Anterior cingulate cortex (tissue), 58 donors: ENCODE measurements around the gene SHLD1.
A peak's percentile ranks its signal among the peaks of the same experiment; 100 is the strongest.

Source experiments
- DNase-seq, 58 donors: peaks; one replicate each; lab custom pipeline; 2025; lab: John Stamatoyannopoulos, UW

Gene SHLD1

GRCh38 chr20:5884465-5885335 is 134.5 kb downstream of the SHLD1 start:
- DNase-seq, result no peak

GRCh38 chr20:5885866-5886265 is 135.7 kb downstream of the SHLD1 start:
- DNase-seq, result no peak

GRCh38 chr20:5886788-5887187 is 136.6 kb downstream of the SHLD1 start:
- no peak for DNase-seq

- DNase-seq, result no peak
These were observed 137.2 kb downstream of the SHLD1 start for GRCh38 chr20:5887386-5887785.

GRCh38 chr20:5888041-5888440 is 137.8 kb downstream of the SHLD1 start:
- no peak for DNase-seq

- no peak for DNase-seq
These were observed 140.7 kb downstream of the SHLD1 start for GRCh38 chr20:5890773-5891441.

- DNase-seq, result no peak
These were observed 142.9 kb downstream of the SHLD1 start for GRCh38 chr20:5893052-5893451.

GRCh38 chr20:5893621-5894020 is 143.4 kb downstream of the SHLD1 start:
- no peak for DNase-seq

GRCh38 chr20:5895626-5896025 is 145.4 kb downstream of the SHLD1 start:
- no peak for DNase-seq

- DNase-seq, result no peak
These were observed 149.2 kb downstream of the SHLD1 start for GRCh38 chr20:5899444-5899843.

- no peak for DNase-seq
These were observed 150.7 kb downstream of the SHLD1 start for GRCh38 chr20:5900908-5901307.

GRCh38 chr20:5908981-5909380 is 158.8 kb downstream of the SHLD1 start:
- peak in 1 of 58 donors; percentile 26 for DNase-seq

GRCh38 chr20:5910186-5910585 is 160.0 kb downstream of the SHLD1 start:
- no peak for DNase-seq

- no peak for DNase-seq
These were observed 163.0 kb downstream of the SHLD1 start for GRCh38 chr20:5913166-5913565.
